T-helper 22 cell (primary cell): ENCODE results near the gene ANXA9.

ENCODE experiments used
- DNase-seq: peaks from one replicate; pipeline ENCODE4 v3.0.0-alpha.2; 2020; ENCODE audit warnings: low read depth

ANXA9 gene

GRCh38 chr1:150981805-150982712 lies at the start of gene ANXA9:
TSS of gene ANXA9 (plus strand) at chr1:150982292. CDS start at chr1:150983106, 814 bp downstream.
- DNase-seq, result no peak

- no peak for DNase-seq
These were observed 37.2 kb upstream of the ANXA9 start for GRCh38 chr1:150944856-150945255.

GRCh38 chr1:150954708-150955107 lies 27.4 kb upstream of the ANXA9 start:
- no peak for DNase-seq

- DNase-seq, result no peak
These were observed 26.8 kb upstream of the ANXA9 start for GRCh38 chr1:150955280-150955679.

GRCh38 chr1:150957666-150958065 lies 24.4 kb upstream of the ANXA9 start:
- DNase-seq, result no peak

GRCh38 chr1:150960646-150961045 lies 21.4 kb upstream of the ANXA9 start:
- DNase-seq, result no peak

GRCh38 chr1:150961756-150962155 lies 20.3 kb upstream of the ANXA9 start:
- no peak for DNase-seq

- DNase-seq, result no peak
These were observed 18.6 kb upstream of the ANXA9 start for GRCh38 chr1:150963321-150964163.

GRCh38 chr1:150964164-150964489 lies 18.0 kb upstream of the ANXA9 start:
- DNase-seq, result no peak

- DNase-seq, result no peak
These were observed 16.5 kb upstream of the ANXA9 start for GRCh38 chr1:150965605-150966004.

- no peak for DNase-seq
These were observed 16.1 kb upstream of the ANXA9 start for GRCh38 chr1:150966011-150966410.

- no peak for DNase-seq
These were observed 14.2 kb upstream of the ANXA9 start for GRCh38 chr1:150967936-150968335.

GRCh38 chr1:150968491-150968890 lies 13.6 kb upstream of the ANXA9 start:
- DNase-seq, result no peak

GRCh38 chr1:150969626-150970025 lies 12.5 kb upstream of the ANXA9 start:
- DNase-seq, result no peak

- DNase-seq, result no peak
These were observed 11.1 kb upstream of the ANXA9 start for GRCh38 chr1:150970808-150971582.

- no peak for DNase-seq
These were observed 10.3 kb upstream of the ANXA9 start for GRCh38 chr1:150971583-150972416.

GRCh38 chr1:150972417-150972940 lies 9.6 kb upstream of the ANXA9 start:
- DNase-seq, result no peak

- no peak for DNase-seq
These were observed 8.7 kb upstream of the ANXA9 start for GRCh38 chr1:150973258-150973835.

GRCh38 chr1:150973836-150974579 lies 8.1 kb upstream of the ANXA9 start:
- no peak for DNase-seq
